ENCODE results near the gene NUDT1.

- TF ChIP-seq, protein P1, sequence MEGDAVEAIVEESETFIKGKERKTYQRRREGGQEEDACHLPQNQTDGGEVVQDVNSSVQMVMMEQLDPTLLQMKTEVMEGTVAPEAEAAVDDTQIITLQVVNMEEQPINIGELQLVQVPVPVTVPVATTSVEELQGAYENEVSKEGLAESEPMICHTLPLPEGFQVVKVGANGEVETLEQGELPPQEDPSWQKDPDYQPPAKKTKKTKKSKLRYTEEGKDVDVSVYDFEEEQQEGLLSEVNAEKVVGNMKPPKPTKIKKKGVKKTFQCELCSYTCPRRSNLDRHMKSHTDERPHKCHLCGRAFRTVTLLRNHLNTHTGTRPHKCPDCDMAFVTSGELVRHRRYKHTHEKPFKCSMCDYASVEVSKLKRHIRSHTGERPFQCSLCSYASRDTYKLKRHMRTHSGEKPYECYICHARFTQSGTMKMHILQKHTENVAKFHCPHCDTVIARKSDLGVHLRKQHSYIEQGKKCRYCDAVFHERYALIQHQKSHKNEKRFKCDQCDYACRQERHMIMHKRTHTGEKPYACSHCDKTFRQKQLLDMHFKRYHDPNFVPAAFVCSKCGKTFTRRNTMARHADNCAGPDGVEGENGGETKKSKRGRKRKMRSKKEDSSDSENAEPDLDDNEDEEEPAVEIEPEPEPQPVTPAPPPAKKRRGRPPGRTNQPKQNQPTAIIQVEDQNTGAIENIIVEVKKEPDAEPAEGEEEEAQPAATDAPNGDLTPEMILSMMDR (conservative IDR thresholded peaks at IDR 0.05 in 1 of 2, IDR thresholded peaks at IDR 0.05 in 1 of 2; ENCODE audit: low read depth in 1 of 2, low read length in 2 of 2) = no peak
- no peak for TF ChIP-seq EZH2 (IDR thresholded peaks at IDR 0.05; ENCODE audit: low read length, missing control alignments)
These were observed 4.1 kb downstream of the NUDT1 start for GRCh38 chr7:2245883-2246675.
